KBM-7 (cell line): ENCODE results near the gene PLAAT5.

Experiments
- DNase-seq: peaks from one replicate; pipeline ENCODE4 v3.0.0-alpha.2; 2015
- in situ Hi-C: fragments of 300-500 bp; cut with MboI; formaldehyde crosslinking; loops from 2 replicates; pipeline ENCODE4 v1.14.3; 2020; ENCODE audit warnings: low sequenced_read_pairs, low pct_unique_long_range_greater_than_20kb, mixed read lengths

PLAAT5 gene

DNA sequence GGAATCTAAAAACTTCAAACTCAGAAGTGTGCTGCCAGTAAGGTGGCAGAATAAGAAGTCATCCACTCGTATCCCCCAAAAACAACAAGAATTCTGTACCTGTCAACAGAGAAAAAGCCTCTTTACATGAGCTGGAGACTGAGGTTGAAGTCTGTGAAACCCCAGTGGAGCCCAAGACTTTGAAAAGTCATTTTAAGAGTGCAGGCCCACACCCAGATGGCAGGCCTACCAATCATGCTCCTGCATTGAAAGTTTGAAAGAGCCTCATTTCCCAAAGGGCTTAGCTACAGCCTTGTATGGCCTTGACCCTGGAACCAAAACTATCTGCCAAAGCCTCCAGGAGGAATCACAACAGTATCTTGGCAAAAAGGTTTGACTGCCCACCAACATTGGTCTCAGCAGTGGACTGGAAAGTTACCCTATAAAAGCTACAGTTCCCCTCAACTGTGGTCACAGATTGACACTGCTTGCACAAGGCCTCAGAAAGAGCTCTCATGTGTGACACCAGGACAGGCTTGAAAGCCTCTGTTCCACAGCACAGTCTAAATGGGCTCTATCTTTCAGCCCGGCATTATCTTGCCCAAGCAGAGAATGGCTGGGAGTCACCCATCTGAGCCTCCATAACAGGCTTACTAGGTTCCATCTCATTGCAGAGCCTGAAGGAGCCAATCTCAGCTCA is 73.7 kb downstream of the PLAAT5 start:
- in situ Hi-C loops: no loop called here
- DNase-seq: no peak
